CD4-positive, alpha-beta memory T cell (primary cell): ENCODE results near the gene VPS45. TPM values are rescaled to one million over a fixed set of nuclear protein-coding genes. Genes with fewer than 3 reads are reported as not detected.
"Not testable (repeated sequence)": the region's sequence is repeated elsewhere in the genome, so short reads cannot be mapped to it uniquely, and the experiment has no call there.

Source experiments
- CTCF ChIA-PET: fragments of 350-600 bp; sonication (Branson Sonifier 250); formaldehyde crosslinking; loops from one replicate; lab custom pipeline; 2021; ENCODE audit warnings: inconsistent platforms; ENCODE audit not compliant: partially characterized antibody; lab: Charles Lee
- POLR2A ChIA-PET: fragments of 350-600 bp; sonication (Branson Sonifier 250); formaldehyde crosslinking; loops from one replicate; lab custom pipeline; 2021; ENCODE audit not compliant: partially characterized antibody; lab: Charles Lee
- DNase-seq, 5 donors: peaks; one replicate each; pipeline versions ENCODE4 v3.0.0 to v3.0.0-alpha.2; 2020 to 2022; ENCODE audit warnings: mixed read lengths in 1 of 5
- H3K27ac ChIP-seq: one replicate; pipeline ENCODE4 v1.7.0; 2013; ENCODE audit warnings: low read depth, low read length
- H3K27me3 ChIP-seq: 2 replicates; pipeline ENCODE4 v1.7.0; 2013; ENCODE audit warnings: mild to moderate bottlenecking, low read length, moderate library complexity; ENCODE audit not compliant: insufficient read depth
- H3K36me3 ChIP-seq: 2 replicates; pipeline ENCODE4 v1.7.0; 2013; ENCODE audit warnings: mild to moderate bottlenecking, low read length, moderate library complexity; ENCODE audit not compliant: insufficient read depth
- H3K4me1 ChIP-seq: 2 replicates; pipeline ENCODE4 v1.7.0; 2013; ENCODE audit warnings: mild to moderate bottlenecking, low read length, moderate library complexity; ENCODE audit not compliant: insufficient read depth
- H3K4me3 ChIP-seq, 2 donors: one replicate each; pipeline ENCODE4 v1.7.0; 2013; ENCODE audit warnings: low read length in 2 of 2, mild to moderate bottlenecking in 1 of 2
- H3K9me3 ChIP-seq, 2 donors: one replicate each; pipeline ENCODE4 v1.7.0; 2013; ENCODE audit warnings: low read length in 2 of 2, control low read depth in 1 of 2; ENCODE audit not compliant: control insufficient read depth in 1 of 2
- H3K27ac Mint-ChIP-seq, 7 donors: one replicate each; pipeline ENCODE4 v1.8.0; 2020 to 2021; ENCODE audit warnings: mixed read lengths in 7 of 7, mild to moderate bottlenecking in 6 of 7, inconsistent platforms in 3 of 7, moderate library complexity in 3 of 7
- H3K27me3 Mint-ChIP-seq, 2 donors: one replicate each; pipeline ENCODE4 v1.8.0; 2020 to 2021; ENCODE audit warnings: mixed read lengths in 2 of 2
- H3K36me3 Mint-ChIP-seq, 2 donors: one replicate each; pipeline ENCODE4 v1.8.0; 2020 to 2021; ENCODE audit warnings: mixed read lengths in 2 of 2, inconsistent platforms in 1 of 2, mild to moderate bottlenecking in 1 of 2
- H3K4me1 Mint-ChIP-seq, 4 donors: one replicate each; pipeline ENCODE4 v1.8.0; 2020 to 2021; ENCODE audit warnings: mixed read lengths in 4 of 4, mild to moderate bottlenecking in 1 of 4
- H3K4me3 Mint-ChIP-seq, 8 donors: one replicate each; pipeline ENCODE4 v1.8.0; 2020 to 2021; ENCODE audit warnings: mixed read lengths in 8 of 8, mild to moderate bottlenecking in 7 of 8, moderate library complexity in 6 of 8, inconsistent platforms in 3 of 8
- H3K9me3 Mint-ChIP-seq, 8 donors: one replicate each; pipeline ENCODE4 v1.8.0; 2020 to 2021; ENCODE audit warnings: mixed read lengths in 8 of 8, mild to moderate bottlenecking in 5 of 8, inconsistent platforms in 3 of 8, moderate library complexity in 1 of 8
- intact Hi-C: fragments of 100-400 bp; cut with micrococcal nuclease; formaldehyde crosslinking; loops from one replicate; pipeline ENCODE4 v1.15.1; 2023
- polyA plus RNA-seq, 2 donors: library from polyadenylated mRNA; unstranded; fragments of 300-500 nt; fragmentation: Illumina TruSeq; gene quantifications; one replicate each; pipeline ENCODE4 v1.2.3, GENCODE V29; 2021
- total RNA-seq, 2 experiments: library from RNA; stranded (reverse); gene quantifications; one replicate each; pipeline ENCODE4 v1.2.3, GENCODE V29; 2021

Gene VPS45
- total and polyA plus RNA-seq, 4 experiments from 2014 or later, result 25.1 to 38.5 (median 34.4) TPM

- H3K36me3 Mint-ChIP-seq, result no peaks in the 10 kb centered on the region
- DNase-seq, result no peak
- H3K9me3 Mint-ChIP-seq, result peaks cover 0 to 2% (median 0%) of the 10 kb centered on the region in 8 donors
- Histone ChIP-seq H3K27me3 (no peaks in the 10 kb centered on the region), H3K4me1 (peaks cover 8% of the 10 kb centered on the region), H3K36me3 (no peaks in the 10 kb centered on the region), H3K27ac (no peak overlapping the region), H3K4me3 (no peak overlapping the region), H3K9me3 (no peaks in the 10 kb centered on the region)
- H3K4me1 Mint-ChIP-seq, result peaks cover 5 to 13% (median 8%) of the 10 kb centered on the region in 4 donors
- POLR2A ChIA-PET, result interaction anchor here (0.6 to 3.4 kb wide), 2 partner anchors 84 to 297 kb away, joined by 4 to 31 read pairs; a partner anchor contains a TSS
- intact Hi-C loops, result no loop called here
- H3K27ac Mint-ChIP-seq, result no peak overlapping the region
- CTCF ChIA-PET, result interaction anchor here (1.0 to 4.3 kb wide), 7 partner anchors 17 to 297 kb away, joined by 3 to 161 read pairs (median 26); partner anchors contain the start of gene VPS45
- H3K4me3 Mint-ChIP-seq, result no peak overlapping the region
- H3K27me3 Mint-ChIP-seq, result no peaks in the 10 kb centered on the region
Observed at GRCh38 chr1:150185481-150185880, 117.9 kb downstream of the VPS45 start.

GRCh38 chr1:150186438-150186788, 118.8 kb downstream of the VPS45 start:
- H3K27me3 ChIP-seq, H3K9me3 Mint-ChIP-seq, H3K4me1 ChIP-seq, H3K9me3 ChIP-seq, H3K27ac Mint-ChIP-seq, H3K36me3 ChIP-seq, H3K4me3 Mint-ChIP-seq, H3K4me3 ChIP-seq, H3K36me3 Mint-ChIP-seq, DNase-seq, H3K27ac ChIP-seq, H3K27me3 Mint-ChIP-seq: not testable (repeated sequence)
- ChIA-PET CTCF (interaction anchor here (0.6 to 4.3 kb wide), 32 partner anchors 8 to 298 kb away, joined by 3 to 161 read pairs (median 6); partner anchors contain the start of genes OTUD7B and VPS45), POLR2A (interaction anchor here (0.8 to 3.4 kb wide), 10 partner anchors 25 to 300 kb away, joined by 3 to 31 read pairs (median 6); partner anchors contain the start of genes OTUD7B, PLEKHO1 and VPS45)
- intact Hi-C loops, result loop anchor here (2.0 kb wide), 1 partner anchor 18 kb away; no protein-coding TSS in a partner anchor
- H3K4me1 Mint-ChIP-seq, result peaks cover 5 to 13% (median 8%) of the 10 kb centered on the region in 4 donors

GRCh38 chr1:150186789-150187559, 119.4 kb downstream of the VPS45 start:
- ChIA-PET POLR2A (interaction anchor here (0.6 to 3.4 kb wide), 18 partner anchors 18 to 305 kb away, joined by 3 to 31 read pairs (median 4); partner anchors contain the start of genes OTUD7B, PLEKHO1 and VPS45), CTCF (interaction anchor here (0.6 to 4.3 kb wide), 66 partner anchors 8 to 299 kb away, joined by 3 to 161 read pairs (median 4); partner anchors contain the start of genes CIART, OTUD7B and VPS45)
- Mint-ChIP-seq H3K27ac (peak overlapping the region in 4 of 7 donors; percentile 19 to 85 (median 70)), H3K27me3 (no peaks in the 10 kb centered on the region), H3K9me3 (peaks cover 0 to 2% (median 0%) of the 10 kb centered on the region in 8 donors), H3K4me1 (peaks cover 5 to 13% (median 8%) of the 10 kb centered on the region in 4 donors), H3K4me3 (peak overlapping the region in 7 of 8 donors; percentile 1 to 65 (median 44)), H3K36me3 (no peaks in the 10 kb centered on the region)
- Histone ChIP-seq H3K9me3 (no peaks in the 10 kb centered on the region), H3K36me3 (no peaks in the 10 kb centered on the region), H3K4me3 (no peak overlapping the region), H3K4me1 (peaks cover 8% of the 10 kb centered on the region), H3K27ac (no peak overlapping the region), H3K27me3 (no peaks in the 10 kb centered on the region)
- peak; percentile 42 to 71 (median 65) for DNase-seq
- intact Hi-C loops, result loop anchor here (1.0 to 2.0 kb wide), 3 partner anchors 18 to 225 kb away; no protein-coding TSS in a partner anchor

GRCh38 chr1:150187560-150187931, 120.0 kb downstream of the VPS45 start:
- DNase-seq, result no peak
- H3K36me3 Mint-ChIP-seq, result no peaks in the 10 kb centered on the region
- POLR2A ChIA-PET, result interaction anchor here (0.7 to 3.4 kb wide), 15 partner anchors 24 to 306 kb away, joined by 3 to 31 read pairs (median 6); partner anchors contain the start of genes OTUD7B, PLEKHO1 and VPS45
- H3K4me3 ChIP-seq, result no peak overlapping the region
- no peaks in the 10 kb centered on the region for H3K27me3 ChIP-seq
- peak overlapping the region in 1 of 7 donors; percentile 19 for H3K27ac Mint-ChIP-seq
- H3K4me1 Mint-ChIP-seq, result peaks cover 5 to 13% (median 8%) of the 10 kb centered on the region in 4 donors
- H3K27ac ChIP-seq, result no peak overlapping the region
- H3K4me1 ChIP-seq, result peaks cover 8% of the 10 kb centered on the region
- no peaks in the 10 kb centered on the region for H3K27me3 Mint-ChIP-seq
- peaks cover 0 to 2% (median 0%) of the 10 kb centered on the region in 8 donors for H3K9me3 Mint-ChIP-seq
- peak overlapping the region in 1 of 8 donors; percentile 8 for H3K4me3 Mint-ChIP-seq
- intact Hi-C loops, result loop anchor here (1.0 to 2.0 kb wide), 3 partner anchors 19 to 225 kb away; no protein-coding TSS in a partner anchor
- CTCF ChIA-PET, result interaction anchor here (0.6 to 4.3 kb wide), 58 partner anchors 9 to 299 kb away, joined by 3 to 161 read pairs (median 4); partner anchors contain the start of genes CIART, OTUD7B and VPS45
- H3K9me3 ChIP-seq, result no peaks in the 10 kb centered on the region
- H3K36me3 ChIP-seq, result no peaks in the 10 kb centered on the region

GRCh38 chr1:150192012-150192411, 124.4 kb downstream of the VPS45 start:
- Mint-ChIP-seq H3K4me1 (peaks cover 3 to 6% (median 5%) of the 10 kb centered on the region in 4 donors), H3K4me3 (no peak overlapping the region), H3K27ac (no peak overlapping the region), H3K9me3 (peaks cover 0 to 2% (median 0%) of the 10 kb centered on the region in 8 donors), H3K27me3 (peaks cover 3 to 4% of the 10 kb centered on the region in 2 donors), H3K36me3 (no peaks in the 10 kb centered on the region)
- H3K4me1 ChIP-seq, result peaks cover 2% of the 10 kb centered on the region
- no peaks in the 10 kb centered on the region for H3K36me3 ChIP-seq
- no peaks in the 10 kb centered on the region for H3K27me3 ChIP-seq
- H3K9me3 ChIP-seq, result no peaks in the 10 kb centered on the region
- ChIA-PET POLR2A (no interaction called here), CTCF (interaction anchor here (0.9 kb wide), 1 partner anchor 29 kb away, joined by 3 read pairs; no protein-coding TSS in a partner anchor)
- H3K27ac ChIP-seq, result no peak overlapping the region
- no peak for DNase-seq
- H3K4me3 ChIP-seq, result no peak overlapping the region
- intact Hi-C loops, result no loop called here

GRCh38 chr1:150194381-150195031, 126.9 kb downstream of the VPS45 start:
- Mint-ChIP-seq H3K9me3 (peaks cover 0 to 2% (median 0%) of the 10 kb centered on the region in 8 donors), H3K36me3 (no peaks in the 10 kb centered on the region), H3K4me3 (no peak overlapping the region), H3K27me3 (peaks cover 3 to 4% of the 10 kb centered on the region in 2 donors), H3K27ac (no peak overlapping the region), H3K4me1 (no peaks in the 10 kb centered on the region)
- H3K36me3 ChIP-seq, result no peaks in the 10 kb centered on the region
- CTCF ChIA-PET, result no interaction called here
- POLR2A ChIA-PET, result no interaction called here
- no peak for DNase-seq
- H3K4me3 ChIP-seq, result no peak overlapping the region
- H3K27me3 ChIP-seq, result no peaks in the 10 kb centered on the region
- H3K27ac ChIP-seq, result no peak overlapping the region
- H3K9me3 ChIP-seq, result no peaks in the 10 kb centered on the region
- no peaks in the 10 kb centered on the region for H3K4me1 ChIP-seq
- intact Hi-C loops, result no loop called here
